GM23338 (cell line): ENCODE results near the gene FRY. TPM values are rescaled to one million over a fixed set of nuclear protein-coding genes. Genes with fewer than 3 reads are reported as not detected.

Experiments
- CREB1 ChIP-seq: fragments of 250-450 bp; sonication (Bioruptor Pico); IDR thresholded peaks from 2 replicates; pipeline ENCODE4 v1.5.0; 2020; ENCODE audit warnings: low read depth, mild to moderate bottlenecking, moderate library complexity
- NANOG ChIP-seq: IDR thresholded peaks from 2 replicates; pipeline ENCODE4 v1.6.1; 2016; ENCODE audit warnings: antibody characterized with exemption, borderline replicate concordance
- ZNF114 ChIP-seq: fragments of 250-450 bp; sonication (Bioruptor Pico); IDR thresholded peaks from 2 replicates; pipeline ENCODE4 v1.5.0; 2020; ENCODE audit warnings: mild to moderate bottlenecking, moderate library complexity
- ZNF331 ChIP-seq: fragments of 250-450 bp; sonication (Bioruptor Pico); IDR thresholded peaks from 2 replicates; pipeline ENCODE4 v1.5.0; 2020; ENCODE audit warnings: low read depth, mild to moderate bottlenecking, moderate library complexity
- polyA plus RNA-seq: library from polyadenylated mRNA; unstranded; fragments of >200 nt; fragmentation: Nextera tagmentation; extraction: Ambion mirVana; gene quantifications from 2 replicates; pipeline ENCODE4 v1.2.1, GENCODE V29; 2016
- total RNA-seq: library from RNA; depleted of rRNA; stranded (reverse); fragments of >200 nt; shearing (Covaris generic); gene quantifications from 2 replicates; pipeline ENCODE4 v1.2.3, GENCODE V29; 2014
- TF ChIP-seq, protein P1 (sequence below): IDR thresholded peaks from one replicate; pipeline ENCODE4 v1.6.1; 2018; ENCODE audit warnings: antibody characterized with exemption; ENCODE audit not compliant: unreplicated experiment
- TF ChIP-seq, protein P2 (sequence below): fragments of 250-450 bp; sonication (Bioruptor Pico); IDR thresholded peaks from 2 replicates; pipeline ENCODE4 v1.5.0; 2020; ENCODE audit warnings: mild to moderate bottlenecking, moderate library complexity

The FRY gene
- total and polyA plus RNA-seq, 2 experiments from 2014 or later = 2.4 to 10.1 TPM

DNA sequence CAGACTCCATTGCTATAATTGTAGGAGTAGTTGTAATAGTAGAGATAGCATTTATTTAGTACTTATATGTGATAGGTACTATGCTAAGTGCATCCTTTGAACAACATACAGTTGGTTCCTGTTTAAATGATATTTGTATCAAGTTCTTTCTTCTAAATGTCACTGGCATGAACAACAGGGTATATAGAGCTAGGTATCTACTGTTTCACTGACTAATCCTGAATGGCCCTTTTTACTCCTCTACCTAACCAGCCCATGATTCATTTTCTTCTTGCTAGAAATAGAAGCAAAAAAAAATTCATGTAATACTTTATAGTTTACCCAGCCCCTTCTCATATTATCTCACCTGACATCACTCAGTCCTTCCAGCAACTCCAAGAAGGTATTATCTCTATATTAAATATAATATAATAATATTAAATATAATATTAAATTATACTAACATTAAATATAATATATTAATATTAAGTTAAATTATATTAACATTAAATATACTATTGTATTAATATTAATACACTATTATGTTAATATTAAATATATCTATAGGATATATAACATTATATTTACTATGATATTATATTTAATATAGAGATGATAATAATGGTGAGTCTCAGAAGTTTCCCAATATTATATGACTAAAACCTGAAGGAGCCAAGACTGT lies 74.2 kb downstream of the FRY start (continued):
- TF ChIP-seq, protein P1, sequence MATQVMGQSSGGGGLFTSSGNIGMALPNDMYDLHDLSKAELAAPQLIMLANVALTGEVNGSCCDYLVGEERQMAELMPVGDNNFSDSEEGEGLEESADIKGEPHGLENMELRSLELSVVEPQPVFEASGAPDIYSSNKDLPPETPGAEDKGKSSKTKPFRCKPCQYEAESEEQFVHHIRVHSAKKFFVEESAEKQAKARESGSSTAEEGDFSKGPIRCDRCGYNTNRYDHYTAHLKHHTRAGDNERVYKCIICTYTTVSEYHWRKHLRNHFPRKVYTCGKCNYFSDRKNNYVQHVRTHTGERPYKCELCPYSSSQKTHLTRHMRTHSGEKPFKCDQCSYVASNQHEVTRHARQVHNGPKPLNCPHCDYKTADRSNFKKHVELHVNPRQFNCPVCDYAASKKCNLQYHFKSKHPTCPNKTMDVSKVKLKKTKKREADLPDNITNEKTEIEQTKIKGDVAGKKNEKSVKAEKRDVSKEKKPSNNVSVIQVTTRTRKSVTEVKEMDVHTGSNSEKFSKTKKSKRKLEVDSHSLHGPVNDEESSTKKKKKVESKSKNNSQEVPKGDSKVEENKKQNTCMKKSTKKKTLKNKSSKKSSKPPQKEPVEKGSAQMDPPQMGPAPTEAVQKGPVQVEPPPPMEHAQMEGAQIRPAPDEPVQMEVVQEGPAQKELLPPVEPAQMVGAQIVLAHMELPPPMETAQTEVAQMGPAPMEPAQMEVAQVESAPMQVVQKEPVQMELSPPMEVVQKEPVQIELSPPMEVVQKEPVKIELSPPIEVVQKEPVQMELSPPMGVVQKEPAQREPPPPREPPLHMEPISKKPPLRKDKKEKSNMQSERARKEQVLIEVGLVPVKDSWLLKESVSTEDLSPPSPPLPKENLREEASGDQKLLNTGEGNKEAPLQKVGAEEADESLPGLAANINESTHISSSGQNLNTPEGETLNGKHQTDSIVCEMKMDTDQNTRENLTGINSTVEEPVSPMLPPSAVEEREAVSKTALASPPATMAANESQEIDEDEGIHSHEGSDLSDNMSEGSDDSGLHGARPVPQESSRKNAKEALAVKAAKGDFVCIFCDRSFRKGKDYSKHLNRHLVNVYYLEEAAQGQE = no peak
- TF ChIP-seq NANOG (no peak), CREB1 (CRISPR knock-in tag) (no peak), ZNF114 (CRISPR knock-in tag) (no peak), ZNF331 (no peak)
- TF ChIP-seq, protein P2, sequence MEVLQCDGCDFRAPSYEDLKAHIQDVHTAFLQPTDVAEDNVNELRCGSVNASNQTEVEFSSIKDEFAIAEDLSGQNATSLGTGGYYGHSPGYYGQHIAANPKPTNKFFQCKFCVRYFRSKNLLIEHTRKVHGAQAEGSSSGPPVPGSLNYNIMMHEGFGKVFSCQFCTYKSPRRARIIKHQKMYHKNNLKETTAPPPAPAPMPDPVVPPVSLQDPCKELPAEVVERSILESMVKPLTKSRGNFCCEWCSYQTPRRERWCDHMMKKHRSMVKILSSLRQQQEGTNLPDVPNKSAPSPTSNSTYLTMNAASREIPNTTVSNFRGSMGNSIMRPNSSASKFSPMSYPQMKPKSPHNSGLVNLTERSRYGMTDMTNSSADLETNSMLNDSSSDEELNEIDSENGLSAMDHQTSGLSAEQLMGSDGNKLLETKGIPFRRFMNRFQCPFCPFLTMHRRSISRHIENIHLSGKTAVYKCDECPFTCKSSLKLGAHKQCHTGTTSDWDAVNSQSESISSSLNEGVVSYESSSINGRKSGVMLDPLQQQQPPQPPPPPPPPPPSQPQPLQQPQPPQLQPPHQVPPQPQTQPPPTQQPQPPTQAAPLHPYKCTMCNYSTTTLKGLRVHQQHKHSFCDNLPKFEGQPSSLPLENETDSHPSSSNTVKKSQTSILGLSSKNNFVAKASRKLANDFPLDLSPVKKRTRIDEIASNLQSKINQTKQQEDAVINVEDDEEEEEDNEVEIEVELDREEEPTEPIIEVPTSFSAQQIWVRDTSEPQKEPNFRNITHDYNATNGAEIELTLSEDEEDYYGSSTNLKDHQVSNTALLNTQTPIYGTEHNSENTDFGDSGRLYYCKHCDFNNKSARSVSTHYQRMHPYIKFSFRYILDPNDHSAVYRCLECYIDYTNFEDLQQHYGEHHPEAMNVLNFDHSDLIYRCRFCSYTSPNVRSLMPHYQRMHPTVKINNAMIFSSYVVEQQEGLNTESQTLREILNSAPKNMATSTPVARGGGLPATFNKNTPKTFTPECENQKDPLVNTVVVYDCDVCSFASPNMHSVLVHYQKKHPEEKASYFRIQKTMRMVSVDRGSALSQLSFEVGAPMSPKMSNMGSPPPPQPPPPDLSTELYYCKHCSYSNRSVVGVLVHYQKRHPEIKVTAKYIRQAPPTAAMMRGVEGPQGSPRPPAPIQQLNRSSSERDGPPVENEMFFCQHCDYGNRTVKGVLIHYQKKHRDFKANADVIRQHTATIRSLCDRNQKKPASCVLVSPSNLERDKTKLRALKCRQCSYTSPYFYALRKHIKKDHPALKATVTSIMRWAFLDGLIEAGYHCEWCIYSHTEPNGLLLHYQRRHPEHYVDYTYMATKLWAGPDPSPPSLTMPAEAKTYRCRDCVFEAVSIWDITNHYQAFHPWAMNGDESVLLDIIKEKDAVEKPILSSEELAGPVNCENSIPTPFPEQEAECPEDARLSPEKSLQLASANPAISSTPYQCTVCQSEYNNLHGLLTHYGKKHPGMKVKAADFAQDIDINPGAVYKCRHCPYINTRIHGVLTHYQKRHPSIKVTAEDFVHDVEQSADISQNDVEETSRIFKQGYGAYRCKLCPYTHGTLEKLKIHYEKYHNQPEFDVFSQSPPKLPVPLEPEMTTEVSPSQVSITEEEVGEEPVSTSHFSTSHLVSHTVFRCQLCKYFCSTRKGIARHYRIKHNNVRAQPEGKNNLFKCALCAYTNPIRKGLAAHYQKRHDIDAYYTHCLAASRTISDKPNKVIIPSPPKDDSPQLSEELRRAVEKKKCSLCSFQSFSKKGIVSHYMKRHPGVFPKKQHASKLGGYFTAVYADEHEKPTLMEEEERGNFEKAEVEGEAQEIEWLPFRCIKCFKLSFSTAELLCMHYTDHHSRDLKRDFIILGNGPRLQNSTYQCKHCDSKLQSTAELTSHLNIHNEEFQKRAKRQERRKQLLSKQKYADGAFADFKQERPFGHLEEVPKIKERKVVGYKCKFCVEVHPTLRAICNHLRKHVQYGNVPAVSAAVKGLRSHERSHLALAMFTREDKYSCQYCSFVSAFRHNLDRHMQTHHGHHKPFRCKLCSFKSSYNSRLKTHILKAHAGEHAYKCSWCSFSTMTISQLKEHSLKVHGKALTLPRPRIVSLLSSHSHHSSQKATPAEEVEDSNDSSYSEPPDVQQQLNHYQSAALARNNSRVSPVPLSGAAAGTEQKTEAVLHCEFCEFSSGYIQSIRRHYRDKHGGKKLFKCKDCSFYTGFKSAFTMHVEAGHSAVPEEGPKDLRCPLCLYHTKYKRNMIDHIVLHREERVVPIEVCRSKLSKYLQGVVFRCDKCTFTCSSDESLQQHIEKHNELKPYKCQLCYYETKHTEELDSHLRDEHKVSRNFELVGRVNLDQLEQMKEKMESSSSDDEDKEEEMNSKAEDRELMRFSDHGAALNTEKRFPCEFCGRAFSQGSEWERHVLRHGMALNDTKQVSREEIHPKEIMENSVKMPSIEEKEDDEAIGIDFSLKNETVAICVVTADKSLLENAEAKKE = no peak
